ENCODE results near the gene SEPTIN5.

SEPTIN5 gene

GRCh38 chr22:19716829-19717105 lies 2.5 kb downstream of the SEPTIN5 start:
- Histone ChIP-seq H3K36me3 (ENCODE audit: control insufficient read depth, insufficient read depth, low read length) (no peaks in the 10 kb centered on the region), H3K4me1 (ENCODE audit: control insufficient read depth, low read depth, low read length) (peaks cover 5% of the 10 kb centered on the region), H3K4ac (ENCODE audit: low read depth, low read length) (no peak overlapping the region), H2AK5ac (ENCODE audit: low read length) (no peak overlapping the region), H2BK15ac (replicated peaks; ENCODE audit: low read depth) (no peak overlapping the region), H2BK120ac (ENCODE audit: low read depth, low read length) (no peak overlapping the region), H4K5ac (ENCODE audit: low read length) (no peak overlapping the region), H3K79me2 (ENCODE audit: control insufficient read depth, insufficient read depth, low read length) (no peaks in the 10 kb centered on the region), H2BK5ac (ENCODE audit: low read length) (no peak overlapping the region), H3K23ac (ENCODE audit: low read length) (no peak overlapping the region), H3K4me2 (ENCODE audit: low read length) (no peak overlapping the region), H3K27ac (ENCODE audit: low read depth, low read length) (no peak overlapping the region), H4K8ac (ENCODE audit: low read depth, low read length) (no peak overlapping the region), H3K27me3 (ENCODE audit: insufficient read depth, low read length, poor library complexity) (peaks cover 19% of the 10 kb centered on the region), H3K56ac (ENCODE audit: low read length) (no peak overlapping the region), H3K79me1 (ENCODE audit: low read length) (no peaks in the 10 kb centered on the region), H3K9ac (ENCODE audit: low read length) (no peak overlapping the region), H3K4me3 (ENCODE audit: low read length) (no peak overlapping the region), H3K18ac (ENCODE audit: low read length) (no peak overlapping the region)
- no peak for DNase-seq
- WGBS (ENCODE audit: extremely low coverage, insufficient coverage, low lambda C conversion rate) = no CpG with 5 or more reads among the region's 1 CpG

- Histone ChIP-seq H3K23ac (ENCODE audit: low read length) (no peak overlapping the region), H3K27ac (ENCODE audit: low read depth, low read length) (no peak overlapping the region), H4K5ac (ENCODE audit: low read length) (no peak overlapping the region), H3K4me3 (ENCODE audit: low read length) (no peak overlapping the region), H3K79me2 (ENCODE audit: control insufficient read depth, insufficient read depth, low read length) (no peaks in the 10 kb centered on the region), H3K36me3 (ENCODE audit: control insufficient read depth, insufficient read depth, low read length) (no peaks in the 10 kb centered on the region), H3K9ac (ENCODE audit: low read length) (no peak overlapping the region), H2BK5ac (ENCODE audit: low read length) (no peak overlapping the region), H3K27me3 (ENCODE audit: insufficient read depth, low read length, poor library complexity) (peaks cover 19% of the 10 kb centered on the region), H2BK15ac (replicated peaks; ENCODE audit: low read depth) (no peak overlapping the region), H3K79me1 (ENCODE audit: low read length) (no peaks in the 10 kb centered on the region), H3K56ac (ENCODE audit: low read length) (peak overlapping the region; percentile 15), H3K4me1 (ENCODE audit: control insufficient read depth, low read depth, low read length) (peaks cover 5% of the 10 kb centered on the region), H3K4ac (ENCODE audit: low read depth, low read length) (no peak overlapping the region), H3K18ac (ENCODE audit: low read length) (no peak overlapping the region), H2AK5ac (ENCODE audit: low read length) (no peak overlapping the region), H4K8ac (ENCODE audit: low read depth, low read length) (no peak overlapping the region), H2BK120ac (ENCODE audit: low read depth, low read length) (no peak overlapping the region), H3K4me2 (ENCODE audit: low read length) (no peak overlapping the region)
- DNase-seq = no peak
- no CpG with 5 or more reads among the region's 9 CpGs for WGBS (ENCODE audit: extremely low coverage, insufficient coverage, low lambda C conversion rate)
These were observed 2.9 kb downstream of the SEPTIN5 start for GRCh38 chr22:19717181-19717580.

- Histone ChIP-seq H3K36me3 (ENCODE audit: control insufficient read depth, insufficient read depth, low read length) (no peaks in the 10 kb centered on the region), H4K8ac (ENCODE audit: low read depth, low read length) (no peak overlapping the region), H2AK5ac (ENCODE audit: low read length) (no peak overlapping the region), H3K9ac (ENCODE audit: low read length) (peak overlapping the region; percentile 77), H3K23ac (ENCODE audit: low read length) (peak overlapping the region; percentile 89), H3K27me3 (ENCODE audit: insufficient read depth, low read length, poor library complexity) (peaks cover 22% of the 10 kb centered on the region), H3K4me3 (ENCODE audit: low read length) (peak overlapping the region; percentile 28), H3K27ac (ENCODE audit: low read depth, low read length) (no peak overlapping the region), H3K4me2 (ENCODE audit: low read length) (peak overlapping the region; percentile 81), H4K5ac (ENCODE audit: low read length) (no peak overlapping the region), H3K4ac (ENCODE audit: low read depth, low read length) (no peak overlapping the region), H2BK5ac (ENCODE audit: low read length) (no peak overlapping the region), H3K79me2 (ENCODE audit: control insufficient read depth, insufficient read depth, low read length) (no peaks in the 10 kb centered on the region), H3K79me1 (ENCODE audit: low read length) (no peaks in the 10 kb centered on the region), H2BK15ac (replicated peaks; ENCODE audit: low read depth) (no peak overlapping the region), H3K4me1 (ENCODE audit: control insufficient read depth, low read depth, low read length) (peaks cover 7% of the 10 kb centered on the region), H3K18ac (ENCODE audit: low read length) (peak overlapping the region; percentile 43), H3K56ac (ENCODE audit: low read length) (peak overlapping the region; percentile 86), H2BK120ac (ENCODE audit: low read depth, low read length) (no peak overlapping the region)
- no CpG with 5 or more reads among the region's 96 CpGs for WGBS (ENCODE audit: extremely low coverage, insufficient coverage, low lambda C conversion rate)
- DNase-seq = peak; percentile 56
These were observed 3.6 kb downstream of the SEPTIN5 start for GRCh38 chr22:19717691-19718455.

GRCh38 chr22:19718456-19719049 lies 4.2 kb downstream of the SEPTIN5 start:
- H3K9ac ChIP-seq (ENCODE audit: low read length) = peak overlapping the region; percentile 77
- H3K79me1 ChIP-seq (ENCODE audit: low read length) = no peaks in the 10 kb centered on the region
- peaks cover 9% of the 10 kb centered on the region for H3K4me1 ChIP-seq (ENCODE audit: control insufficient read depth, low read depth, low read length)
- peak overlapping the region; percentile 28 for H3K4me3 ChIP-seq (ENCODE audit: low read length)
- H2AK5ac ChIP-seq (ENCODE audit: low read length) = no peak overlapping the region
- H3K4ac ChIP-seq (ENCODE audit: low read depth, low read length) = no peak overlapping the region
- peak overlapping the region; percentile 43 for H3K18ac ChIP-seq (ENCODE audit: low read length)
- no peak overlapping the region for H4K8ac ChIP-seq (ENCODE audit: low read depth, low read length)
- no peak overlapping the region for H2BK120ac ChIP-seq (ENCODE audit: low read depth, low read length)
- no peaks in the 10 kb centered on the region for H3K36me3 ChIP-seq (ENCODE audit: control insufficient read depth, insufficient read depth, low read length)
- DNase-seq = no peak
- WGBS (ENCODE audit: extremely low coverage, insufficient coverage, low lambda C conversion rate) = no CpG with 5 or more reads among the region's 70 CpGs
- H3K4me2 ChIP-seq (ENCODE audit: low read length) = peak overlapping the region; percentile 81
- no peak overlapping the region for H3K27ac ChIP-seq (ENCODE audit: low read depth, low read length)
- H3K79me2 ChIP-seq (ENCODE audit: control insufficient read depth, insufficient read depth, low read length) = no peaks in the 10 kb centered on the region
- no peak overlapping the region for H3K23ac ChIP-seq (ENCODE audit: low read length)
- H3K27me3 ChIP-seq (ENCODE audit: insufficient read depth, low read length, poor library complexity) = peaks cover 23% of the 10 kb centered on the region
- peak overlapping the region; percentile 86 for H3K56ac ChIP-seq (ENCODE audit: low read length)
- H2BK15ac ChIP-seq (replicated peaks; ENCODE audit: low read depth) = no peak overlapping the region
- no peak overlapping the region for H2BK5ac ChIP-seq (ENCODE audit: low read length)
- no peak overlapping the region for H4K5ac ChIP-seq (ENCODE audit: low read length)

- no peaks in the 10 kb centered on the region for H3K79me1 ChIP-seq (ENCODE audit: low read length)
- no CpG with 5 or more reads among the region's 31 CpGs for WGBS (ENCODE audit: extremely low coverage, insufficient coverage, low lambda C conversion rate)
- H3K36me3 ChIP-seq (ENCODE audit: control insufficient read depth, insufficient read depth, low read length) = no peaks in the 10 kb centered on the region
- peaks cover 23% of the 10 kb centered on the region for H3K27me3 ChIP-seq (ENCODE audit: insufficient read depth, low read length, poor library complexity)
- H2BK5ac ChIP-seq (ENCODE audit: low read length) = no peak overlapping the region
- peaks cover 9% of the 10 kb centered on the region for H3K4me1 ChIP-seq (ENCODE audit: control insufficient read depth, low read depth, low read length)
- H2AK5ac ChIP-seq (ENCODE audit: low read length) = no peak overlapping the region
- no peak overlapping the region for H3K27ac ChIP-seq (ENCODE audit: low read depth, low read length)
- no peak overlapping the region for H4K8ac ChIP-seq (ENCODE audit: low read depth, low read length)
- no peak overlapping the region for H3K4ac ChIP-seq (ENCODE audit: low read depth, low read length)
- no peak overlapping the region for H2BK15ac ChIP-seq (replicated peaks; ENCODE audit: low read depth)
- peak overlapping the region; percentile 43 for H3K18ac ChIP-seq (ENCODE audit: low read length)
- no peak overlapping the region for H3K4me3 ChIP-seq (ENCODE audit: low read length)
- H2BK120ac ChIP-seq (ENCODE audit: low read depth, low read length) = no peak overlapping the region
- H3K23ac ChIP-seq (ENCODE audit: low read length) = no peak overlapping the region
- H3K79me2 ChIP-seq (ENCODE audit: control insufficient read depth, insufficient read depth, low read length) = no peaks in the 10 kb centered on the region
- H4K5ac ChIP-seq (ENCODE audit: low read length) = no peak overlapping the region
- H3K56ac ChIP-seq (ENCODE audit: low read length) = peak overlapping the region; percentile 86
- H3K9ac ChIP-seq (ENCODE audit: low read length) = peak overlapping the region; percentile 77
- no peak for DNase-seq
- peak overlapping the region; percentile 81 for H3K4me2 ChIP-seq (ENCODE audit: low read length)
These were observed 4.8 kb downstream of the SEPTIN5 start for GRCh38 chr22:19719050-19719482.

Measured in mesendoderm (in vitro differentiated cells).